ENCODE results near the gene ANO2.
"Not testable (repeated sequence)": the region's sequence is repeated elsewhere in the genome, so short reads cannot be mapped to it uniquely, and the experiment has no call there.

ANO2 gene

DNA sequence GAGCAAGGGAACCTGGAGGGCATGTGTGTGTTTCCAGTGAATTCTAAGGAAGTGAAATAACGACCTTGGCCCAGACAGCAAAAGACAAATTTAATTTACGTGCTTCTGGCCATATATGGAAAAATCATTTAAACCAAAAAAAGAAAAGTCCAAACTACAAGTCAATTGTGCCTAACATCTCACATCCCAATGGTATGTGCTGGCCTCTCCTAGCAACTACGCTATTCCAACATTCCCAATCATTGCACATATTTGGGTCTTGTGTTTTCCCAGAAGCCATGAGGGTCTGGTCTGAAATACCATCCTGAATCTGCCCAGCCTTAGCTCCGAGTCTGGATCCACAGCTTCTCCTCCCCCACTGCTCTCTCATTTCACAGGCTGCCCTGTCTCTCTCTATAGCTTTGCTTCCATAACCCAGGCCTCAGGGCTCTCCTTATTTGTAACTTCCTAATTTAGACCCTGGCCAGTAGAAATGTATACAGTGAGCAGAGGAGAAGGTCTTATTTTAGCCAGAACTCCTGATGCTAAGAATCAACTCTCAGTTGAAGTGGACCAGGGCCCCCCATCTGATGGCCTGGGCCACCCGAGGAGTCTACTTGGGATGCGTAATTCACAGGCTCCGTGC is 224.6 kb downstream of the ANO2 start:
- DNase-seq (ENCODE audit: low read depth): no peak

DNA sequence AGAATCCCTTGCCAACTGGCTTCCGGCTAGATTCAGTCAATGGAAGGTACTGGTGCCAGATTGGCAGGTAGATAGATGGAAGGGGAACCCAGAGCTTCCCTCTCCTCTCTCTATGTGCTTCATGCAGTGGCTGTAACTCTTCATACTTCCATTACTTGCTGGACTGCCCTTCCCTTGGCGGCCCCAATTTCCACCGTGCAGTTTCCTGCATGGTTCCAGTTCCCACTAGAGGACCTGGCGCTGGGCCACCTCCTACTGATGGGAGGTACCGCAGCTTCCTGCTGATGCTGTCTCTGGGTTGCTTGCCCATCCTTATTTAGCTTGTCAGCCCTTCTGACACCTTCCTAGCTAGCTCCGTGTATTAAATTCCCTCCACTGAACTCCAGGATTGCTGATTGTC is 226.4 kb downstream of the ANO2 start:
- DNase-seq (ENCODE audit: low read depth): no peak

GRCh38 chr12:5718073-5718472 is 227.0 kb downstream of the ANO2 start:
- no peak for DNase-seq (ENCODE audit: low read depth)

- DNase-seq (ENCODE audit: low read depth): no peak
These were observed 228.1 kb downstream of the ANO2 start for GRCh38 chr12:5716976-5717375.

GRCh38 chr12:5716201-5716600 is 228.9 kb downstream of the ANO2 start:
- peak; percentile 22 for DNase-seq (ENCODE audit: low read depth)

DNA sequence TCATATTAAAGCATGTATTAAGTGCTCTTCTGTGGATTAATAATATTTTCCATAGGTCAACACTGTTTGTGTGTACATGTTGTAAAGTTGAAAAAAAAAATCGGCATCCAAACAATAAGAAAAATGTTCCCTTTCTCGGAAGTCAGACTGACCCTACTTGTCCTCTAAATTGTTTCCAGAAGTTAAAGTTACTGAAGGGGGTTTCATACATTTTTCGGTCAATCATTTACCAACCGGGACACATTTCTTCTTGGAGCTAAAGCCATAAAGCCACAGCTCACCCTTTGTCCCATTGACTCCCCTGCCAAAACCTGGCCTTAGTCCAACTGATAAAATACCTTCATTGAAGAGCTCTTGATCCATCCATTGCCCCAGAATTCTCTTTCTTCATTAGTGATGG is 230.0 kb downstream of the ANO2 start:
- no peak for DNase-seq (ENCODE audit: low read depth)

DNA sequence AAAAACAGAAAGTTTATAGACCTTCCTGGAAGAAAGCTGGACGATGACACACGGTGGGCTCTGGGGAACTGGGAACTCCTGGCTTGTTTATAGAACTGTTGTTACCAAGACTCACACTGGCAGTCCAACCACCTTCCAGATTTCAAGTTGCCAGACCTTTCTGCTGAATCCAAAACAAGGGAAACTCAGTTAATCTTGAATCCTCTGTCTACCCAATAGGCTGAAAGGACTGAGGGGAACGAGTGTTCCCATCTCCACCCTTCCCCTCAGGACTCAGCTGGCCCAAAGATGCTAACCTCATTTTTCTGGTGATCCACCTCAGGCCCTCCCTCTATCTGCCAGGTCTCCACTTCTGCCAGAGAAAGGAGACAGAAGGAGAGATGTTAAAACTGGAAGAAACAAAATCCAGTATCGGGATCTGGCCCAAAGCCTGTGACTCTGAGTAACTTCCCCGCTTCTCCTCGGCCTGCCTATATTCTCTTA is 231.4 kb downstream of the ANO2 start:
- no peak for DNase-seq (ENCODE audit: low read depth)

DNA sequence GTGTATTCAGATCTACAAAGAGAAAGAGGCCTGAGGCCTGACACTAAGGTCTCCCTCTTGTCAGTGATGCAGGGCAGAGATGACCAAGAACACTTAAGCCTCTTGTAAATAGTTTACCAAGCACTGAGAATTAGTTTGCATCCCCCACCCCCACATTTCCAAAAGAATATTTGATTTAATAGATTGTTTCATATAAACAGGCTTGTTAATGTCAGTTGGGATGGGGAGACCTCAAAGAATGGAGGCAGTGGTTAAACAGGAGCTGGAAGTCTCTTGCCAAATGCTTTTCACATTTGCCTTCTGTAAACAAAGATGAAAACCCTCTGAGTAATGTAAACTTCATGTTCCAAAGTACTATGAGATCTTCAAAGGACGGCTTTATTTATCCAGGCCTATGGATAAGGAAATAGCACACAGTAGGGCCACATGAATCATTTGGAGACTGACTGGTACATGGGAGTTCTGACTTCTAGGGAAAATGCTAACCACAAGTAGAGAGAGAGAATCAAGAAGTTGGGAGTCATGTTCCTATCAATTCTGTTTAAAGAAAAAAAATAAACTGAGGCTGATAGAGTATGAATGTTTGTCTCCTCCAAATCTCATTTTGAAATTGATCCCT is 234.7 kb downstream of the ANO2 start:
- DNase-seq (ENCODE audit: low read depth): no peak

- DNase-seq (ENCODE audit: low read depth): no peak
These were observed 236.7 kb downstream of the ANO2 start for GRCh38 chr12:5708371-5708770.

- DNase-seq (ENCODE audit: low read depth): no peak
These were observed 238.8 kb downstream of the ANO2 start for GRCh38 chr12:5706247-5706646.

DNA sequence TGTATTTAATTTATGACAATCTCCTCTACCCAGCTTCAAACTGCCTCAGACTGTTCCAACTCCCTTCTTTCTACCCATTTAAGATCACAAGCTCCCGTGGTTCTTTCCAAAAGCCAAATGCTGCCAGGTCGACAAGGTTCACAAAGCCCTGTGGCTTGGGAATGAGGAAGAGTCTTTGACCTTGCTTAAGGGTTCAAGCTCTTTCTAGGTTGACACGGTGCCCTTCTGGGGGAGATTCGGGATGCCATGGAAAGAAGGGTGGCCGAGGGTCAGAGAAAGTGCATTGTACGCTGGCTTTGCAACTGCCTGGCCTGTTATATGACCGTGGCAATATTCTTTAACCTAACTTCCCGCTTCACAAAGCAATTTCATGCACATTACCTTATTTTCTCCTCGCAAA is 239.3 kb downstream of the ANO2 start:
- DNase-seq (ENCODE audit: low read depth): no peak

DNA sequence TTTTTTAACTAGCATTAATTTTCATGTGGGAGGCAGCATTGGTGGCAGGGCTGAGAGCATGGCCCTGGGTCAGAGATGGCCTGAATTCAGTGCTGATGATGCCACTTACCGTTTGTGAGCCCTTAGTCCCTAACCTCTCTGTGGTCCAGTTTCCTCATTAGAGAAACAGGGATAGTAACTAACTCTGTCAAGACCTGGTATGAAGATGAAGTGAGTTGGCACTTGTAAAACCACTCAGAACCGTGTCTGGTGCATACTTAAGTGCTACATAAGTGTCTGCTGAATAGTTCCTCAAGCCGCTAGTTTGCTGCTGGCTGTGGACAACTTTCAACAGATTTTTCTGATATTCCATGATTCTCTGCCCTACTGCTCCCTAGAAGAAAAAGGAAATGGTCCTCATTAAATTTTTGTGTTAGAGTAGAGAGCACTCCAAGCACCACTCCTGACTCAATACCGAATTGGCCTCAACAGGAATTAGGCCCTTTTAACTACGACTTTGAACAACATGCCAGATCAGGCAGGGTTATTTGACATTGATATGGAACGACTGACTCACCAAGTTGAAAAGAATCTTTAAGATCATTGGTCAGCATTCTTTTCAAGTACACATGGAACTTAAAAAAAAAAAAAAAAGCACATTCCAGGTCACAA is 250.2 kb downstream of the ANO2 start:
- DNase-seq (ENCODE audit: low read depth): peak; percentile 20

GRCh38 chr12:5692850-5693249 is 252.2 kb downstream of the ANO2 start:
- DNase-seq (ENCODE audit: low read depth): no peak

GRCh38 chr12:5691943-5692342 is 253.1 kb downstream of the ANO2 start:
- no peak for DNase-seq (ENCODE audit: low read depth)

GRCh38 chr12:5690240-5690639 is 254.8 kb downstream of the ANO2 start:
- DNase-seq (ENCODE audit: low read depth): no peak

DNA sequence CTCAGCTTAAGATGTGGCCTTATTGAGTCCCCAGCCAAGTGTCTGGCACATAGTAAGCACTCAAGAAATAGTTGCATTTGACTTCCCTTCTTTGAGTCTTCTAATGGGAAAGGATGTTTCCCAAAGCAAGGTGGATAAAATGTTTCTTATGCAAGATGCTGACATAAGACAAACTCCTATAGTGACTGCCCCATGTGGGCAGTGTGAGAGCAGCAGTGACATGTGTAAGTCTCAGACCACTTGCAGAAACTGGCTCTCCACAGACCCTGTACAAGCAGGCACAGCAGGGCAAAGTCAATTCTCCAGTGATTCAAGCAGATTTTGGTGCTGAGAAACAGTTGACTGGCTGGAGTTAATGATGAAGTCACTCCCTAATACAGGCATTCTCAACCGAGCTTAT is 255.3 kb downstream of the ANO2 start:
- DNase-seq (ENCODE audit: low read depth): no peak

DNA sequence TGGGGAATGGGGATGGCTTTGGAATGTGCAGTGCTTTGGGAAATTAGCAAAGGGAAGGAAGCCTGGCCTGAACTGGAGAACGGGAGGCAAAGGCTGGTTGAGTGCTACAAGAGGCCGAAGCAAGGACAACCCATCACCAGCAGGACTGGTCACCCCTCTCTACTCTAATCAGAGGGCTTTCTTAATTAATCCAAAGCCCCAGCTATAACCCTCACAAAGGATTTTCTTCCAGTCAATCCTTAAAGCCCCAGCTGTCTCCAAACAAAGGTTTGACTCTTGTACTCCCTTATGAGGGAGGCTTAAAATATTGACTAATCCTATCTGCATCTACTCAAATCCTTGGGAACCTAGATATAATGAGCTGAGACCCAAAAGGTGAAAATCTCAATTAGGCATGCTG is 256.8 kb downstream of the ANO2 start:
- no peak for DNase-seq (ENCODE audit: low read depth)

GRCh38 chr12:5685935-5686334 is 259.1 kb downstream of the ANO2 start:
- DNase-seq (ENCODE audit: low read depth): no peak

DNA sequence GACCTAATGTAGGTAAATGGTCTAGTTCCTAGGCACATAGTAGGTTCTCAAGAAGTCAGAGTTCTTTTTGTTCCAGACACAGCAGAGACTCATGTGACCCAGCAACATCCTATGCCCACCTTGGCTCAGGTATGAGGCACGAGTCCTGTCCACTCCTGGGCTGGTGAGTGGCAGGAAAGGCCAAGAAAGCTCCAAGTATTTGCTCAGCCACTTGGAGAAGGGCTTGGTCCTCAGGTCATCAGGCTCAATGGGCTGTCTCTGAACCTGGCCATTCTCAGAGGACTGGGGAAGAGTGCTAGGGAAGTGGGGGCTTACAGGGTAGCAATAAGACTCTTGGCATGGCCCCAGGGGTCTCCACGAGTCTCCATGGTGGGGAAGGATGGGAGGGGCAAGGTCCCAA is 260.1 kb downstream of the ANO2 start:
- no peak for DNase-seq (ENCODE audit: low read depth)

GRCh38 chr12:5682581-5682980 is 262.5 kb downstream of the ANO2 start:
- no peak for DNase-seq (ENCODE audit: low read depth)

GRCh38 chr12:5678176-5678575 is 266.9 kb downstream of the ANO2 start:
- no peak for DNase-seq (ENCODE audit: low read depth)

- DNase-seq (ENCODE audit: low read depth): not testable (repeated sequence)
These were observed 275.4 kb downstream of the ANO2 start for GRCh38 chr12:5669624-5670023.

- DNase-seq (ENCODE audit: low read depth): peak; percentile 68
These were observed 279.4 kb downstream of the ANO2 start for GRCh38 chr12:5665615-5666014.

GRCh38 chr12:5661811-5662210 is 283.2 kb downstream of the ANO2 start:
- DNase-seq (ENCODE audit: low read depth): no peak
